ENCODE measurements around the gene ANAPC16.

The ANAPC16 gene

DNA sequence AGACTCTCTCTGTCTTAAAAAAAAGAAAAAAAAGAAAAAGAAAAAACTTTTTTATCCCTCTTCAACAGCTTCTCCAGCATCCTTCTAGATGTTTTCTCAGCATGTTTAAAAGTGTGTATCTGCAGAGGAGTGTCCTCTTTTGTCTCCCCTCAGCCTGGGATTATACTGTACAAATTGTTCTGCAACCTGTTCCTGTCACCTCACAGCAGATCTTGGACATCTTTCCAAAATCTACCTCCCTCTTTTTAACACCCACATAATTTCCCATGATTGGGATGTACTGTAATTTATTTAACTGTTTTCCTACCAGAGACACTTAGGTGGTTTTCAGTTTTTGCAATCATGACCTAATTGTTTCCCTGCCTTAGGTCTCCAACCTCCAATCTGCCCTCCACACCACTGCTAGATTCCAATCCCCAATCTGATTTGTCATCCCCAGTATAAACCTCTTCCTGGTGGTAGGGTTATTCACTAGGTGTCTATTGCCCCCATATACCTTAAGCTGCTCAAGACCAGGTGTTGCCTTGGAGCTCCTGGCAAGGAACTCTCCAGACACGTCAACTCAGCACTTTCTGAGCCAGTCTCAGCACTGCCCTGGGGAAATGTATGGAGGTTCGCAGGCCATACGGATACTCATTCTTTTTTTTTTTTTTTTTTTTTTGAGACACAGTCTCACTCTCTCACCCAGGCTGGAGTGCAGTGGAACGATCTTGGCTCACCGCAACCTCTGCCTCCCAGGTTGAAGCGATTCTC is 40.3 kb downstream of the ANAPC16 start:
- H3K9me3 ChIP-seq (ENCODE audit: control insufficient read depth, insufficient read depth, low read depth, low read length) = no peaks in the 10 kb centered on the region
- H3K4me1 ChIP-seq (ENCODE audit: control insufficient read depth, insufficient read depth, low read length) = peaks cover 33% of the 10 kb centered on the region
- no peak overlapping the region for H3K9ac ChIP-seq (ENCODE audit: low read length)
- H3K4me3 ChIP-seq (ENCODE audit: low read depth, low read length) = no peak overlapping the region
- H3K27ac ChIP-seq (ENCODE audit: low read depth, low read length) = no peak overlapping the region
- no peaks in the 10 kb centered on the region for H3K36me3 ChIP-seq (ENCODE audit: control insufficient read depth, insufficient read depth, low read length)
- H3K27me3 ChIP-seq (ENCODE audit: control insufficient read depth, insufficient read depth, low read length) = no peaks in the 10 kb centered on the region

DNA sequence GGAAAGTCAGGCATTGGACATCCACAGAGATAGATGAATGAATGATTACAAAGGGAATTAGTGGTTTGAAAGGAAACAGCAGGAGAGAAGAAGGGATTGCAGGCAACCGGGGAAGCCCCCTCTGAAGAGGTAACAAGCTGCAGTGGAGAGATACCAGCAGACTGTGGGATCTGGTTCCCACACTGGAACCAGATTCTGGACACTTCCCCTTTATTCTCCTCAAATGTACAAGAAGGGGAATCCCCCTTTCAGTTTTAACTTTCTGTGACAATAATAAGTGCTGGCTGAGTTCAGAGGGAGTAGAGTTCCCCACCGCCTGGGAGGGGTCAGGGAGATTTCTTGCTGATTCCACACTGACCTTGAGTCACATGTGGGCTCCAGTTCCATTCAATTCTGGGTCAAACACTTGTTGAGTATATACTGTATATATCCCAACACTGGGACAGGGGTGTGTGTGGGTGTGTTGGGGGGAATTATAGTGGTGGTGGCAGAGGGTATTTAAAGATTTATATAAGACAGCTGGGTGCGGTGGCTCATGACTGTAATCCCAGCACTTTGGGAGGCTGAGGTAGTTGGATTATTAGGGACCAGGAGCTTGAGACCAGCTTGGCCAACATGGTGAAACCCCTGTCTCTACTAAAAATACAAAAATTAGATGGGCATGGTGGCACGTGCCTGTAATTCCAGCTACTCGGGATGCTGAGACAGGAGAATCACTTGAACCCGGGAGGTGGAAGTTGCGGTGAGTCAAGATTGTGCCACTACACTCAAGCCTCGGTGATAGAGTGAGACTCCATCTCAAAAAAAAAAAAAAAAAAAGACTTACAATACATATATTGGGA is 41.5 kb downstream of the ANAPC16 start:
- H3K9ac ChIP-seq (ENCODE audit: low read length) = no peak overlapping the region
- no peak overlapping the region for H3K4me3 ChIP-seq (ENCODE audit: low read depth, low read length)
- H3K4me1 ChIP-seq (ENCODE audit: control insufficient read depth, insufficient read depth, low read length) = peaks cover 43% of the 10 kb centered on the region
- H3K36me3 ChIP-seq (ENCODE audit: control insufficient read depth, insufficient read depth, low read length) = no peaks in the 10 kb centered on the region
- H3K9me3 ChIP-seq (ENCODE audit: control insufficient read depth, insufficient read depth, low read depth, low read length) = no peaks in the 10 kb centered on the region
- no peak overlapping the region for H3K27ac ChIP-seq (ENCODE audit: low read depth, low read length)
- no peaks in the 10 kb centered on the region for H3K27me3 ChIP-seq (ENCODE audit: control insufficient read depth, insufficient read depth, low read length)

DNA sequence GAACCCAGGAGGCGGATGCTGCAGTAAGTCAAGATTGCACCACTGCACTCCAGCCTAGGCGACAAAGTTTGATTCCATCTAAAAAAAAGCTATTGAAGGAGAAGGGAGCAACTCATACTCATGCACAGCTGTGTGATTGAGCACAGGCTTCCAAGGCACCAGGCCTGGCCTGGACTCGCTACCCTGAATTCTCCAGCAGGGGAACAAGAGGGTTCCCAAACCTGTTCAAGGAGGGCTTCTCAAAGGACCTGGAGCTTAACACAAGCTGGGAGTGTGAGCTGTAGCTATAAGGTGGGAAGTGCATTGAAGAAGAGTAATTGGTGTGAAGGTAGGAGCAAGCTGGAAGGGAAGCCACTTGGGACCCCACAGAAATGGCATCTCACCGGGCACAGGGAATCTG is 42.8 kb downstream of the ANAPC16 start:
- Histone ChIP-seq H3K27me3 (ENCODE audit: control insufficient read depth, insufficient read depth, low read length) (no peaks in the 10 kb centered on the region), H3K27ac (ENCODE audit: low read depth, low read length) (no peak overlapping the region), H3K9me3 (ENCODE audit: control insufficient read depth, insufficient read depth, low read depth, low read length) (no peaks in the 10 kb centered on the region), H3K4me3 (ENCODE audit: low read depth, low read length) (no peak overlapping the region), H3K9ac (ENCODE audit: low read length) (no peak overlapping the region), H3K36me3 (ENCODE audit: control insufficient read depth, insufficient read depth, low read length) (no peaks in the 10 kb centered on the region), H3K4me1 (ENCODE audit: control insufficient read depth, insufficient read depth, low read length) (peaks cover 45% of the 10 kb centered on the region)

DNA sequence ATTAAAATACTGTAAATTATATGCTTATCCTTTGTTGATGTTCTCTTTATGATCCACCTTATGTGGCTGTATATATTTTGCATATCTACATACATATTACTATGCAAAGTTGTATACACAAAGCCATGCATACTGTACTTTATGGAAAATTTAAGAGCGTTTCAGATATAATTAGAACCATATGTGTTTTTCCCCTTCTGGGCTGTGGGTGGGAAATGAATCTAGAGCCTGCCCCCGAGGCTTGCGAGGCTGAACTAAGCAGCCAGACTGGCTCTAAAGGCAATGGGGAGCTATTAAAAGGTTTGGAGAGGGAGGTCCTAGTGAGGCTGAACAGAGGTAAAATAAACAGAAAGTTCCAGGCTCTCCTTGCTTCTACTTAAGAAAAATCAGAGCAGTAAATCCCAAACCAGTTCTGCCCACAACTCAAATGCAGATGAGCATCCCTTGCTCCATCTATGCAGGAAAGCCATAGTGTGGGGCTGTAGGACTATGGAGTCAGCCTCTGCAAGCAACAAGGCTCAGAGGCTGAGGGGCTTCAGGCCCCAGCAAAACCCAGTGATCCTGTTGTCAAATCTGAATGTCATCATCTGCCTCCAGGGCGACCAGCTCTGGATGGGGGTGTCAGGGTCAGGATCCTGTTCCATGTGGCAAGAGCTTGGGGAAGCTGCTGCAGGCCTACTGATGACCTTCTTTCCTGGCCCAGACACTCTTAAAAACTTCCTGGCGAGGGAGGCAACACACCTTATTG is 43.9 kb downstream of the ANAPC16 start:
- H3K27ac ChIP-seq (ENCODE audit: low read depth, low read length) = peak overlapping the region; percentile 89
- peak overlapping the region; percentile 31; the same call in 1 of the 2 replicates for H3K4me3 ChIP-seq (ENCODE audit: low read depth, low read length)
- H3K4me1 ChIP-seq (ENCODE audit: control insufficient read depth, insufficient read depth, low read length) = peaks cover 48% of the 10 kb centered on the region
- no peaks in the 10 kb centered on the region for H3K27me3 ChIP-seq (ENCODE audit: control insufficient read depth, insufficient read depth, low read length)
- H3K9me3 ChIP-seq (ENCODE audit: control insufficient read depth, insufficient read depth, low read depth, low read length) = no peaks in the 10 kb centered on the region
- H3K9ac ChIP-seq (ENCODE audit: low read length) = peak overlapping the region; percentile 70
- no peaks in the 10 kb centered on the region for H3K36me3 ChIP-seq (ENCODE audit: control insufficient read depth, insufficient read depth, low read length)

DNA sequence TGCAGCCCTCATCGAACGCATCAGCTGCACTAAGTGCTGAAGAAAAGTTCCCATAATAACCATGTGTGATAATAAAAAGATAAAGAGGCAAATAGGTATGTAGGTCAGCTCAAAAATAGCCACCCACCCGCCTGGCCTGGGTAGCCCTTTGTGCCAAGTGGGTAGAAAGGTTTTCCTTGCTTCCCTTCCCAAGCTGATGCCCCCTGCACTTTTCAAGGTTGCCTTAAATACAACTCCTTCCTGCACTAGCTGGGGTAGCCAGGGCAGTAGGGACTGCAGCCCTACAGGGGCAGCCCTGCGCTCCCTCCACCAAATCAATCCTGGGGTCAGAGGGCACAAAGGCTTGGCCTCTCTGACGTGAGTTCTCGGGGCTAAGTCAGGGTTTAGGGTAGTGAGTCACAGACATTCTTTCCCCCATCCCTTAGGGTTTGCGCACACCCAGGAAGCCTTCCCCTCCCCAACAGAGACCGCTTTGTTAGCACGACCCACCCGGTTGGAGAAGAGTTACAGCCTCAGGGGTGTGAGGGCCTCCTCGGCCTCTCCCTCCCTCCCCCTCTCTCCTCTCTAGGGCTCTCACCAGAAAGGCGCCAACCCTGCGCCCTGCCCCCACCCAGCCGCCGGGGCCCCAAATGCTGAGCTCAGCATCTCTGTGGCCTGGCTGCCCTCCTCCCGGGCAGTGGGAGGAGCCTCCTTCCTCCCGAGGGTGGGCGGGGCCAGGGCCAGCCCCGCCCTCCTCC is 44.6 kb downstream of the ANAPC16 start:
- H3K27me3 ChIP-seq (ENCODE audit: control insufficient read depth, insufficient read depth, low read length) = no peaks in the 10 kb centered on the region
- H3K36me3 ChIP-seq (ENCODE audit: control insufficient read depth, insufficient read depth, low read length) = no peaks in the 10 kb centered on the region
- peak overlapping the region; percentile 70 for H3K9ac ChIP-seq (ENCODE audit: low read length)
- peak overlapping the region; percentile 94 for H3K27ac ChIP-seq (ENCODE audit: low read depth, low read length)
- peak overlapping the region; percentile 61 for H3K4me3 ChIP-seq (ENCODE audit: low read depth, low read length)
- H3K4me1 ChIP-seq (ENCODE audit: control insufficient read depth, insufficient read depth, low read length) = peaks cover 46% of the 10 kb centered on the region
- H3K9me3 ChIP-seq (ENCODE audit: control insufficient read depth, insufficient read depth, low read depth, low read length) = no peaks in the 10 kb centered on the region

DNA sequence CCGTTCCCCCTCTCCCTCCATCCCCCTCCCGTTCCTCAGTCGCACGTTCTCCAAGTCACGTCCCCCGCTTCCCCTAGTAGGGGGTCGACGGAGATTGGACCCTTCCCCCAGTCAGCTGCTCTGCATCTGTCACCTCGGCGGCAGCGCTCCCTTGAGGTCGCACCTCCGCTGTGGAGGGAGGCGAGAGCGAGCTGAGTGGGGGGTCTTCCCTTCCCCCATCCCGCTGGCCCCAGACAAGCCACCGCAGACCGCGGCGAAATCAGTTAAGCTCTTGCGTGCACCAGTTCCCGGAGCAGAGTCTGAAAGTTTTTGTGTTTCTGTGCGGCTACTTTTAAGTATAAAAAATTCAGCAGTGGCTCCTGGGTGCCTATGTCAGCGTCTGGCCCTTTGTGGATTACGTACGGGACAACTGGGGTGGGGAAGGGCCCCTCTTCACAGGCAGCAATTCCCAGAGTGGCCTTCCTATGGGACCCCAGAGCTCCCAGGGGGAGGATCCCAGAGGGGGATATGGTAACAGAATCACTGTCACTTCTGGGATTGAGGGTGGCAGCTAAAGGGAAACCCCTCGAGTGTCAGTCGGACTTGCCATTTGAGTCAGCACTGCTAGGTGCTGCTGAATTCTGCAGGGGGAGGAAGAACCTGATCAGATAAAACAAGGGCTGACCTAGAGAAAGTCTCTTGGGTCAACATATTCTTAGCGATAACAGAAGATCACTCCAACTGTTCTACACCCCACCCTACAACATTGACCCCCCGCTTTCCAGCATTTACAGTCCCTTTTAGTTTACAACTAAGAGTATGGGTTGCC is 45.4 kb downstream of the ANAPC16 start:
- Histone ChIP-seq H3K9ac (ENCODE audit: low read length) (peak overlapping the region; percentile 76), H3K9me3 (ENCODE audit: control insufficient read depth, insufficient read depth, low read depth, low read length) (no peaks in the 10 kb centered on the region), H3K4me1 (ENCODE audit: control insufficient read depth, insufficient read depth, low read length) (peaks cover 52% of the 10 kb centered on the region), H3K36me3 (ENCODE audit: control insufficient read depth, insufficient read depth, low read length) (no peaks in the 10 kb centered on the region), H3K27me3 (ENCODE audit: control insufficient read depth, insufficient read depth, low read length) (no peaks in the 10 kb centered on the region), H3K27ac (ENCODE audit: low read depth, low read length) (peak overlapping the region; percentile 94), H3K4me3 (ENCODE audit: low read depth, low read length) (peak overlapping the region; percentile 61)

DNA sequence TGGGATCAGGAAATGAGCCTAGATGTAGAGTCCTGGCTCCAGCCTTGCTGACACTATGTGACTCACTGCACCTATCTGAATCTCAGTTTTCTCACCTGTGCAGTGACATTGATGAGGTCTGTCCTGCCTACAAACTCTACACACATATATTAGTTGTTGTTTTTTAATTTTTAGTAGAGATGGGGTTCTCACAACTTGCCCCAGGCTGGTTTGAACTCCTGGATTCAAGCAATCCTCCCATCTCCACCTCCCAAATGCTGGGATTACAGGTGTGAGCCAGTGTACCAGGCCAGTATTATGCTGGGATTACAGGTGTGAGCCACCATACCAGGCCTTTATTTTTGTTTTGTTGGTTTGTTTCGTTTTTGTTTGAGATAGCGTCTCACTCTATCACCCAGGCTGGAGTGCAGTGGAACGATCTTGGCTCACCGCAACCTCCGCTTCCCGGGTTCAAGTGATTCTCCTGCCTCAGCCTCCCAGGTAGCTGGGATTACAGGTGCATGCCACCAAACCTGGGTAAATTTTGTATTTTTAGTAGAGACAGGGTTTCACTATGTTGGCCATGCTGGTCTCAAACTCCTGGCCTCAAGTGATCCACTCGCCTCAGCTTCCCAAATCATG is 46.1 kb downstream of the ANAPC16 start:
- peak overlapping the region; percentile 61 for H3K4me3 ChIP-seq (ENCODE audit: low read depth, low read length)
- peak overlapping the region; percentile 94 for H3K27ac ChIP-seq (ENCODE audit: low read depth, low read length)
- H3K9me3 ChIP-seq (ENCODE audit: control insufficient read depth, insufficient read depth, low read depth, low read length) = no peaks in the 10 kb centered on the region
- peaks cover 53% of the 10 kb centered on the region for H3K4me1 ChIP-seq (ENCODE audit: control insufficient read depth, insufficient read depth, low read length)
- H3K27me3 ChIP-seq (ENCODE audit: control insufficient read depth, insufficient read depth, low read length) = no peaks in the 10 kb centered on the region
- H3K36me3 ChIP-seq (ENCODE audit: control insufficient read depth, insufficient read depth, low read length) = no peaks in the 10 kb centered on the region
- H3K9ac ChIP-seq (ENCODE audit: low read length) = peak overlapping the region; percentile 76

DNA sequence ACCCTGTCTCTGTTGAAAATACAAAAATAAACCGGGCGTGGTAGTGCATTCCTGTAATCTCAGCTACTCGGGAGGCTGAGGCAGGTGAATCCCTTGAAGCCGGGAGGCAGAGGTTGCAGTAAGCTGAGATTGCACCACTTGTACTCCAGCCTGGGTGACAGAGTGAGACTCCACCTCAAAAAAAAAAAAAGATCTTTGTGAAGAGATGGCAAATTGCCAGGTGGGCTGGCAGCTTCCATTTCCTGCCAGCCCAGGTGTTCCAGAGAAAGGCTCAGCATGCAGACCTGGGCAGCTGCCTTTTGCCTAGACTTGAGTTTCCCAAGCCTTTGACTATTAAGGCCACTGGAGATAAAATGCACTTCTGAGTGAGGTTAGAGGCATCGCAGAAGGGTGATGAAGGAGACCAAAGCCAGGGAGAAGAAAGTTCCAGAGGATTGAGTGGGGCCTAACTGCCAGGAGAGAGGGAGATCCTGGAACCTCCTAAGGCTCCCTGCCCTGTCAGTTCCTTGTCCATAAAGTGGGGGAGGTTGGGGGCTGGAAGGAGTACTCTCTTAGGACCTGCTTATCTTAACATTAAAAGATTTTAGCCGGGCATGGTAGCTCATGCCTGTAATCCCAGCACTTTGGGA is 47.9 kb downstream of the ANAPC16 start:
- H3K4me1 ChIP-seq (ENCODE audit: control insufficient read depth, insufficient read depth, low read length) = peaks cover 58% of the 10 kb centered on the region
- no peaks in the 10 kb centered on the region for H3K36me3 ChIP-seq (ENCODE audit: control insufficient read depth, insufficient read depth, low read length)
- no peaks in the 10 kb centered on the region for H3K27me3 ChIP-seq (ENCODE audit: control insufficient read depth, insufficient read depth, low read length)
- H3K9ac ChIP-seq (ENCODE audit: low read length) = no peak overlapping the region
- no peak overlapping the region for H3K27ac ChIP-seq (ENCODE audit: low read depth, low read length)
- no peaks in the 10 kb centered on the region for H3K9me3 ChIP-seq (ENCODE audit: control insufficient read depth, insufficient read depth, low read depth, low read length)
- H3K4me3 ChIP-seq (ENCODE audit: low read depth, low read length) = no peak overlapping the region

DNA sequence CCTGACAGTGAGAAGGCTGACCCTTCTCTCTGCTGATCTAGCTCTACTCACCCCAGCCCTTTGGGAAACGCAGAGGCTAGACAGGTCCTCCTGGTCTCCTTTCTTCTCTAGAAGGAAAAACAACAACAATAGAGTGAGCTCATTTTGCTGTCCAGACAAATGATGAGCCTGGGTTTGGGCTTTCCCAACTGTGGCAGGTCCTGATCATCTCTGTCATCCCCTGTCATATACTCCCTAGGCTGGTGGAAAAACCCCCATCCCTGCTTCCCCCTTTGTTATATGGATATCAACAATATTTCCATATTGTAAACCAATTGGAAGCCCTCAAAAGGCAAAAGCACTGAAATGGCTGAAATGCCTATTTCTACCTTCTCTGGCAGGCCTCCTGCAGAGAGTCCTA is 48.7 kb downstream of the ANAPC16 start:
- no peak overlapping the region for H3K4me3 ChIP-seq (ENCODE audit: low read depth, low read length)
- H3K9ac ChIP-seq (ENCODE audit: low read length) = no peak overlapping the region
- H3K9me3 ChIP-seq (ENCODE audit: control insufficient read depth, insufficient read depth, low read depth, low read length) = no peaks in the 10 kb centered on the region
- H3K27me3 ChIP-seq (ENCODE audit: control insufficient read depth, insufficient read depth, low read length) = no peaks in the 10 kb centered on the region
- H3K27ac ChIP-seq (ENCODE audit: low read depth, low read length) = no peak overlapping the region
- peaks cover 53% of the 10 kb centered on the region for H3K4me1 ChIP-seq (ENCODE audit: control insufficient read depth, insufficient read depth, low read length)
- no peaks in the 10 kb centered on the region for H3K36me3 ChIP-seq (ENCODE audit: control insufficient read depth, insufficient read depth, low read length)
